SKM-1 (cell line): ENCODE measurements around the gene TRIM62.

Experiments
- DNase-seq: peaks from one replicate; lab custom pipeline; 2025; ENCODE audit not compliant: unreplicated experiment; lab: John Stamatoyannopoulos, UW

TRIM62 gene

GRCh38 chr1:33181921-33182341 lies at the start of gene TRIM62:
TRIM62 (minus strand) TSS chr1:33182043; CDS start chr1:33181432, 611 bp downstream.
- peak; percentile 21 for DNase-seq

GRCh38 chr1:33231166-33231565 lies 49.3 kb upstream of the TRIM62 start:
- DNase-seq = no peak

- no peak for DNase-seq
Measured at GRCh38 chr1:33228935-33229487, 47.2 kb upstream of the TRIM62 start.

- no peak for DNase-seq
Measured at GRCh38 chr1:33225586-33225985, 43.7 kb upstream of the TRIM62 start.

GRCh38 chr1:33224166-33224707 lies 42.4 kb upstream of the TRIM62 start:
- DNase-seq = no peak

- DNase-seq = no peak
Measured at GRCh38 chr1:33222381-33222780, 40.5 kb upstream of the TRIM62 start.

- no peak for DNase-seq
Measured at GRCh38 chr1:33221385-33221758, 39.5 kb upstream of the TRIM62 start.

- DNase-seq = no peak
Measured at GRCh38 chr1:33220676-33221384, 39.0 kb upstream of the TRIM62 start.

GRCh38 chr1:33219886-33220661 lies 38.2 kb upstream of the TRIM62 start:
- DNase-seq = no peak

- DNase-seq = no peak
Measured at GRCh38 chr1:33211972-33212371, 30.1 kb upstream of the TRIM62 start.

- DNase-seq = no peak
Measured at GRCh38 chr1:33206340-33206739, 24.5 kb upstream of the TRIM62 start.

- no peak for DNase-seq
Measured at GRCh38 chr1:33195556-33195955, 13.7 kb upstream of the TRIM62 start.

GRCh38 chr1:33191731-33192275 lies 10.0 kb upstream of the TRIM62 start:
- no peak for DNase-seq

- no peak for DNase-seq
Measured at GRCh38 chr1:33190701-33191100, 8.9 kb upstream of the TRIM62 start.

GRCh38 chr1:33188572-33189275 lies 6.9 kb upstream of the TRIM62 start:
- DNase-seq = no peak

GRCh38 chr1:33186936-33187335 lies 5.1 kb upstream of the TRIM62 start:
- DNase-seq = no peak

- DNase-seq = no peak
Measured at GRCh38 chr1:33185541-33185940, 3.7 kb upstream of the TRIM62 start.

GRCh38 chr1:33183306-33183705 lies 1.5 kb upstream of the TRIM62 start:
- DNase-seq = no peak

GRCh38 chr1:33182896-33183295 lies 1.1 kb upstream of the TRIM62 start:
- DNase-seq = no peak

- no peak for DNase-seq
Measured at GRCh38 chr1:33182401-33182841, 578 bp upstream of the TRIM62 start.
